ENCODE data around the gene TRIM41. TPM values are rescaled to one million over a fixed set of nuclear protein-coding genes. Genes with fewer than 3 reads are reported as not detected.

TRIM41 gene
- total and polyA plus RNA-seq, 2 of the 13 experiments (the other 11 are each of a cell fraction or from before 2014, with no cell fraction given), result 10.2 to 16.7 TPM

DNA sequence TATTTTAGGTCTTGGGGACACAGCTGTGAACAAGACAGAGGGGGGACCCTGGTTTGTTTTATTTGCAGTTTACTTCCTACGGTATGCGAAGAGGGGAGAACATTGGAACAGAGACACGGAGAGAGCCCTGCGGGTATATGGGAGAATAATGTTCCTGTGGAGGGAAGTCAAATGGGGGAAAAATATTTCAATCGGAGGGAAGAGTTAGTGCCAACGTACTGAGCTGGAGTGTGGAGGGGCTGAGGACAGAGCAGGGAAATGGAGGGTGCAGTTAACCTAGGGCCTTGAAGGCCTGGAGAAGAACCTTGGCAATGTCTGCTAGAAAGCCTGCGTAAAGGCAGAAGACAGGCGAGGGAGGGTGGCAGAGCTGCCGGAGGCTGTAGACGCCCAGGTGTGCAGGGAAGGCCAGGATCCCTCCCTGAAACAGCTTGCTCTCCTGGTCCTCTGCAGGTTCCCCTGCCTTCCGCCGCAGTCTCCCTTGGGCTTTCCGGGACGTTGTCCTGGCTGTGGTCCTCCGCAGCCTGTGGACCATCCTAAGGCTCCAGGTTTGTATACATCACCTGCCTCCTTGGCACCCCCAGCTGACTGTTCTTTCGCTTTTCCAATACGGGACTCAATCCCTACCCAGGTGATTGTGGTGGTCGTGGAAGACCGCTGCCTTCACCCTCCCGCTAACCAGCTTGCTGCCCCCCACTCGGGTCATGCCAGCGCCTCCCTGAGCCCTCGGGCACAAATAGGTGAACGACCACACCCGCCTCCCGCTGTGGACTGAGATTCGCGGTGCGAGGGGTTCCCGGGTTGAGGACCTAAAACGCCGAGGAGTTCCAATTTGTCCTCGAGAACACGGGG is 22.6 kb downstream of the TRIM41 start (continued):
- TF ChIP-seq, protein P1, sequence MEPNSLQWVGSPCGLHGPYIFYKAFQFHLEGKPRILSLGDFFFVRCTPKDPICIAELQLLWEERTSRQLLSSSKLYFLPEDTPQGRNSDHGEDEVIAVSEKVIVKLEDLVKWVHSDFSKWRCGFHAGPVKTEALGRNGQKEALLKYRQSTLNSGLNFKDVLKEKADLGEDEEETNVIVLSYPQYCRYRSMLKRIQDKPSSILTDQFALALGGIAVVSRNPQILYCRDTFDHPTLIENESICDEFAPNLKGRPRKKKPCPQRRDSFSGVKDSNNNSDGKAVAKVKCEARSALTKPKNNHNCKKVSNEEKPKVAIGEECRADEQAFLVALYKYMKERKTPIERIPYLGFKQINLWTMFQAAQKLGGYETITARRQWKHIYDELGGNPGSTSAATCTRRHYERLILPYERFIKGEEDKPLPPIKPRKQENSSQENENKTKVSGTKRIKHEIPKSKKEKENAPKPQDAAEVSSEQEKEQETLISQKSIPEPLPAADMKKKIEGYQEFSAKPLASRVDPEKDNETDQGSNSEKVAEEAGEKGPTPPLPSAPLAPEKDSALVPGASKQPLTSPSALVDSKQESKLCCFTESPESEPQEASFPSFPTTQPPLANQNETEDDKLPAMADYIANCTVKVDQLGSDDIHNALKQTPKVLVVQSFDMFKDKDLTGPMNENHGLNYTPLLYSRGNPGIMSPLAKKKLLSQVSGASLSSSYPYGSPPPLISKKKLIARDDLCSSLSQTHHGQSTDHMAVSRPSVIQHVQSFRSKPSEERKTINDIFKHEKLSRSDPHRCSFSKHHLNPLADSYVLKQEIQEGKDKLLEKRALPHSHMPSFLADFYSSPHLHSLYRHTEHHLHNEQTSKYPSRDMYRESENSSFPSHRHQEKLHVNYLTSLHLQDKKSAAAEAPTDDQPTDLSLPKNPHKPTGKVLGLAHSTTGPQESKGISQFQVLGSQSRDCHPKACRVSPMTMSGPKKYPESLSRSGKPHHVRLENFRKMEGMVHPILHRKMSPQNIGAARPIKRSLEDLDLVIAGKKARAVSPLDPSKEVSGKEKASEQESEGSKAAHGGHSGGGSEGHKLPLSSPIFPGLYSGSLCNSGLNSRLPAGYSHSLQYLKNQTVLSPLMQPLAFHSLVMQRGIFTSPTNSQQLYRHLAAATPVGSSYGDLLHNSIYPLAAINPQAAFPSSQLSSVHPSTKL (CRISPR knock-in tag; IDR thresholded peaks at IDR 0.05), result no peak
- 0 out of 2 replicates have a peak, but pooled peaks have one; percentile 72 for TF ChIP-seq HNRNPL (IDR thresholded peaks at IDR 0.05; ENCODE audit: low read depth, low read length)
- no peak for TF ChIP-seq NFE2L1 (CRISPR knock-in tag; IDR thresholded peaks at IDR 0.05; ENCODE audit: borderline replicate concordance)
- TF ChIP-seq, protein P2, sequence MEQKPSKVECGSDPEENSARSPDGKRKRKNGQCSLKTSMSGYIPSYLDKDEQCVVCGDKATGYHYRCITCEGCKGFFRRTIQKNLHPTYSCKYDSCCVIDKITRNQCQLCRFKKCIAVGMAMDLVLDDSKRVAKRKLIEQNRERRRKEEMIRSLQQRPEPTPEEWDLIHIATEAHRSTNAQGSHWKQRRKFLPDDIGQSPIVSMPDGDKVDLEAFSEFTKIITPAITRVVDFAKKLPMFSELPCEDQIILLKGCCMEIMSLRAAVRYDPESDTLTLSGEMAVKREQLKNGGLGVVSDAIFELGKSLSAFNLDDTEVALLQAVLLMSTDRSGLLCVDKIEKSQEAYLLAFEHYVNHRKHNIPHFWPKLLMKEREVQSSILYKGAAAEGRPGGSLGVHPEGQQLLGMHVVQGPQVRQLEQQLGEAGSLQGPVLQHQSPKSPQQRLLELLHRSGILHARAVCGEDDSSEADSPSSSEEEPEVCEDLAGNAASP (CRISPR knock-in tag; IDR thresholded peaks at IDR 0.05; ENCODE audit: borderline replicate concordance), result no peak
- no peak for TF ChIP-seq ZNF746 (CRISPR knock-in tag; IDR thresholded peaks at IDR 0.05)
- no peak for TF ChIP-seq MLLT10 (CRISPR knock-in tag; IDR thresholded peaks at IDR 0.05)
- TF ChIP-seq SMYD3 (CRISPR knock-in tag; IDR thresholded peaks at IDR 0.05), result no peak
- TF ChIP-seq, protein P3, sequence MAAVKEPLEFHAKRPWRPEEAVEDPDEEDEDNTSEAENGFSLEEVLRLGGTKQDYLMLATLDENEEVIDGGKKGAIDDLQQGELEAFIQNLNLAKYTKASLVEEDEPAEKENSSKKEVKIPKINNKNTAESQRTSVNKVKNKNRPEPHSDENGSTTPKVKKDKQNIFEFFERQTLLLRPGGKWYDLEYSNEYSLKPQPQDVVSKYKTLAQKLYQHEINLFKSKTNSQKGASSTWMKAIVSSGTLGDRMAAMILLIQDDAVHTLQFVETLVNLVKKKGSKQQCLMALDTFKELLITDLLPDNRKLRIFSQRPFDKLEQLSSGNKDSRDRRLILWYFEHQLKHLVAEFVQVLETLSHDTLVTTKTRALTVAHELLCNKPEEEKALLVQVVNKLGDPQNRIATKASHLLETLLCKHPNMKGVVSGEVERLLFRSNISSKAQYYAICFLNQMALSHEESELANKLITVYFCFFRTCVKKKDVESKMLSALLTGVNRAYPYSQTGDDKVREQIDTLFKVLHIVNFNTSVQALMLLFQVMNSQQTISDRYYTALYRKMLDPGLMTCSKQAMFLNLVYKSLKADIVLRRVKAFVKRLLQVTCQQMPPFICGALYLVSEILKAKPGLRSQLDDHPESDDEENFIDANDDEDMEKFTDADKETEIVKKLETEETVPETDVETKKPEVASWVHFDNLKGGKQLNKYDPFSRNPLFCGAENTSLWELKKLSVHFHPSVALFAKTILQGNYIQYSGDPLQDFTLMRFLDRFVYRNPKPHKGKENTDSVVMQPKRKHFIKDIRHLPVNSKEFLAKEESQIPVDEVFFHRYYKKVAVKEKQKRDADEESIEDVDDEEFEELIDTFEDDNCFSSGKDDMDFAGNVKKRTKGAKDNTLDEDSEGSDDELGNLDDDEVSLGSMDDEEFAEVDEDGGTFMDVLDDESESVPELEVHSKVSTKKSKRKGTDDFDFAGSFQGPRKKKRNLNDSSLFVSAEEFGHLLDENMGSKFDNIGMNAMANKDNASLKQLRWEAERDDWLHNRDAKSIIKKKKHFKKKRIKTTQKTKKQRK (IDR thresholded peaks at IDR 0.05; ENCODE audit: low read length), result no peak
- TF ChIP-seq, protein P4, sequence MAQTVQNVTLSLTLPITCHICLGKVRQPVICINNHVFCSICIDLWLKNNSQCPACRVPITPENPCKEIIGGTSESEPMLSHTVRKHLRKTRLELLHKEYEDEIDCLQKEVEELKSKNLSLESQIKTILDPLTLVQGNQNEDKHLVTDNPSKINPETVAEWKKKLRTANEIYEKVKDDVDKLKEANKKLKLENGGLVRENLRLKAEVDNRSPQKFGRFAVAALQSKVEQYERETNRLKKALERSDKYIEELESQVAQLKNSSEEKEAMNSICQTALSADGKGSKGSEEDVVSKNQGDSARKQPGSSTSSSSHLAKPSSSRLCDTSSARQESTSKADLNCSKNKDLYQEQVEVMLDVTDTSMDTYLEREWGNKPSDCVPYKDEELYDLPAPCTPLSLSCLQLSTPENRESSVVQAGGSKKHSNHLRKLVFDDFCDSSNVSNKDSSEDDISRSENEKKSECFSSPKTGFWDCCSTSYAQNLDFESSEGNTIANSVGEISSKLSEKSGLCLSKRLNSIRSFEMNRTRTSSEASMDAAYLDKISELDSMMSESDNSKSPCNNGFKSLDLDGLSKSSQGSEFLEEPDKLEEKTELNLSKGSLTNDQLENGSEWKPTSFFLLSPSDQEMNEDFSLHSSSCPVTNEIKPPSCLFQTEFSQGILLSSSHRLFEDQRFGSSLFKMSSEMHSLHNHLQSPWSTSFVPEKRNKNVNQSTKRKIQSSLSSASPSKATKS (CRISPR knock-in tag; IDR thresholded peaks at IDR 0.05), result 0 out of 2 replicates have a peak, but pooled peaks have one; percentile 10
- TF ChIP-seq KMT2B (CRISPR knock-in tag; IDR thresholded peaks at IDR 0.05), result no peak
- peak; percentile 11 to 29; a peak in 2 of 4 replicates for TF ChIP-seq POLR2A (IDR thresholded peaks at IDR 0.05; ENCODE audit: insufficient read depth in 1 of 2, low read depth in 2 of 2, low read length in 2 of 2)
- no peak; the same call in 1 of the 2 replicates for TF ChIP-seq ZNF747 (CRISPR knock-in tag; IDR thresholded peaks at IDR 0.05; ENCODE audit: borderline replicate concordance)
- no peak for TF ChIP-seq ZFP1 (CRISPR knock-in tag; IDR thresholded peaks at IDR 0.05)
- TF ChIP-seq ZNF383 (CRISPR knock-in tag; IDR thresholded peaks at IDR 0.05; ENCODE audit: borderline replicate concordance), result no peak
- TF ChIP-seq SMAD1 (CRISPR knock-in tag; IDR thresholded peaks at IDR 0.05; ENCODE audit: borderline replicate concordance, low read depth), result no peak
- no peak for TF ChIP-seq HNRNPUL1 (IDR thresholded peaks at IDR 0.05; ENCODE audit: low read depth, low read length)
- peak; percentile 42; the same call in 1 of the 2 replicates for TF ChIP-seq KDM5B (CRISPR knock-in tag; IDR thresholded peaks at IDR 0.05; ENCODE audit: borderline replicate concordance)
- no peak for TF ChIP-seq NFIB (CRISPR knock-in tag; IDR thresholded peaks at IDR 0.05; ENCODE audit: borderline replicate concordance)
- no peak for TF ChIP-seq PITX1 (CRISPR knock-in tag; IDR thresholded peaks at IDR 0.05)
